ENCODE data around the gene PRKAR1A.

DNA sequence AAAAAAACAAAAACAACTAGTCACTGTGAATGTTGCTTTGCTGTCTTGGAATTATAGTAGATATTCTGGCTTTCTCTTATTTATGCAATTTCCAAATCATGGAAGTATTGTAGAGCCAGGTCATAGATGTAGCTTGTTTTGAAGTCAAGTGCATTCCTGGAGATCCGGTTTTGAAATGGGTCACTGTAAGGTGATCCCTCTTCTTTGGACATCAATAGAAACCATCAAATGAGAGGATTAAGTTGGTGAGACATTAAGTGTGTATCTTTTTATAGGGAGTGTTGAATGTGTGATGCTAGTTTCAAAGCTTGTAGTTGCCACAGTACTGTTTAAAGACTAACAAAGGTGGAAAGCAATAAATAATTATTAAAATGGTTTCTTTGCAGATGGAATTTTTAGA, 4.5 kb downstream of the PRKAR1A start:
- TF ChIP-seq, protein P1, sequence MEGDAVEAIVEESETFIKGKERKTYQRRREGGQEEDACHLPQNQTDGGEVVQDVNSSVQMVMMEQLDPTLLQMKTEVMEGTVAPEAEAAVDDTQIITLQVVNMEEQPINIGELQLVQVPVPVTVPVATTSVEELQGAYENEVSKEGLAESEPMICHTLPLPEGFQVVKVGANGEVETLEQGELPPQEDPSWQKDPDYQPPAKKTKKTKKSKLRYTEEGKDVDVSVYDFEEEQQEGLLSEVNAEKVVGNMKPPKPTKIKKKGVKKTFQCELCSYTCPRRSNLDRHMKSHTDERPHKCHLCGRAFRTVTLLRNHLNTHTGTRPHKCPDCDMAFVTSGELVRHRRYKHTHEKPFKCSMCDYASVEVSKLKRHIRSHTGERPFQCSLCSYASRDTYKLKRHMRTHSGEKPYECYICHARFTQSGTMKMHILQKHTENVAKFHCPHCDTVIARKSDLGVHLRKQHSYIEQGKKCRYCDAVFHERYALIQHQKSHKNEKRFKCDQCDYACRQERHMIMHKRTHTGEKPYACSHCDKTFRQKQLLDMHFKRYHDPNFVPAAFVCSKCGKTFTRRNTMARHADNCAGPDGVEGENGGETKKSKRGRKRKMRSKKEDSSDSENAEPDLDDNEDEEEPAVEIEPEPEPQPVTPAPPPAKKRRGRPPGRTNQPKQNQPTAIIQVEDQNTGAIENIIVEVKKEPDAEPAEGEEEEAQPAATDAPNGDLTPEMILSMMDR (IDR thresholded peaks at IDR 0.05; ENCODE audit: insufficient read depth, low read length): no peak
- TF ChIP-seq POLR2AphosphoS5 (IDR thresholded peaks at IDR 0.05; ENCODE audit: low read depth): no peak
- no peak for TF ChIP-seq REST (IDR thresholded peaks at IDR 0.05; ENCODE audit: insufficient replicate concordance, low read depth)
